GM12801 (cell line): ENCODE measurements around the gene ARHGAP44.

Experiments used
- TF ChIP-seq, protein P1 (sequence below): IDR thresholded peaks from one replicate; pipeline ENCODE4 v1.5.1; 2011; ENCODE audit warnings: control low read depth; ENCODE audit not compliant: insufficient read length; ENCODE audit errors: extremely low read depth

Gene ARHGAP44

DNA sequence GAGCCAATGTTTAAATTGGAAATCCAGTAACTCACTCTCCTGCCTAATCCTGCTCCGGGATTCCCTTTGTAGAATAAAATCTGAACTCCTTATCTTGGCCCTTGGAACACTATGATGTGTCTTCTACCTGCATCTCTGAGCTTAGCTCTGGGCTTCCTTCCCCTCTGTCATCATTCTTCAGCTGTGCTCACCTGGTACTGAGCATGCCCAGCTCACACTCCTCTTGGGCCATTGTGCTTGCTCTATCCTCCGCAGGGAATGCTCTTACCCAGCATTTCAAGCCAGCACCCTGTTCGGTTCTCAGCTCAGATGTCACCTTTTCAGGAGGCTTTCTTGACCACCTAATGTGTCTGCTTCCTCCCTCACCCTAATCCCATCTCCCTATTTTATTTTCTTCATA, 112.7 kb downstream of the ARHGAP44 start:
- TF ChIP-seq, protein P1, sequence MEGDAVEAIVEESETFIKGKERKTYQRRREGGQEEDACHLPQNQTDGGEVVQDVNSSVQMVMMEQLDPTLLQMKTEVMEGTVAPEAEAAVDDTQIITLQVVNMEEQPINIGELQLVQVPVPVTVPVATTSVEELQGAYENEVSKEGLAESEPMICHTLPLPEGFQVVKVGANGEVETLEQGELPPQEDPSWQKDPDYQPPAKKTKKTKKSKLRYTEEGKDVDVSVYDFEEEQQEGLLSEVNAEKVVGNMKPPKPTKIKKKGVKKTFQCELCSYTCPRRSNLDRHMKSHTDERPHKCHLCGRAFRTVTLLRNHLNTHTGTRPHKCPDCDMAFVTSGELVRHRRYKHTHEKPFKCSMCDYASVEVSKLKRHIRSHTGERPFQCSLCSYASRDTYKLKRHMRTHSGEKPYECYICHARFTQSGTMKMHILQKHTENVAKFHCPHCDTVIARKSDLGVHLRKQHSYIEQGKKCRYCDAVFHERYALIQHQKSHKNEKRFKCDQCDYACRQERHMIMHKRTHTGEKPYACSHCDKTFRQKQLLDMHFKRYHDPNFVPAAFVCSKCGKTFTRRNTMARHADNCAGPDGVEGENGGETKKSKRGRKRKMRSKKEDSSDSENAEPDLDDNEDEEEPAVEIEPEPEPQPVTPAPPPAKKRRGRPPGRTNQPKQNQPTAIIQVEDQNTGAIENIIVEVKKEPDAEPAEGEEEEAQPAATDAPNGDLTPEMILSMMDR: no peak

DNA sequence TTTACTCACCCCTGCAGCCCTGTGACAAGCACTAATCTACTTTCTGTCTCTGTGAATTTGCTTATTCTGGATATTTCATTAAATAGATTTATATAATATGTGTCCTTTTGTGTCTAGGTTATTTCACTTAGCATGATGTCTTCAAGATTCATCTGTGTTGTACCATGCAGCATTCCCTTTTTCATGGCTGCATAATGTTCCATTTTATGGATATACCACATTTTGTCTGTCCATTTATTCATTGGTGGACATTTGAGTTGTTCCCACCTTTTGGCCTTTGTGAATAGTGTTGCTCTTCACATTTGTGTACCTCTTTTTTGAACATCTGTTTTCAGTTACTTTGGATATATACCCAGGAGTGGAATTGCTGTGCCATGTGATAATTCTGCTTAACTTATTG, 118.2 kb downstream of the ARHGAP44 start:
- TF ChIP-seq, protein P1: no peak

GRCh38 chr17:12909046-12909445, 119.7 kb downstream of the ARHGAP44 start:
- TF ChIP-seq, protein P1: no peak

DNA sequence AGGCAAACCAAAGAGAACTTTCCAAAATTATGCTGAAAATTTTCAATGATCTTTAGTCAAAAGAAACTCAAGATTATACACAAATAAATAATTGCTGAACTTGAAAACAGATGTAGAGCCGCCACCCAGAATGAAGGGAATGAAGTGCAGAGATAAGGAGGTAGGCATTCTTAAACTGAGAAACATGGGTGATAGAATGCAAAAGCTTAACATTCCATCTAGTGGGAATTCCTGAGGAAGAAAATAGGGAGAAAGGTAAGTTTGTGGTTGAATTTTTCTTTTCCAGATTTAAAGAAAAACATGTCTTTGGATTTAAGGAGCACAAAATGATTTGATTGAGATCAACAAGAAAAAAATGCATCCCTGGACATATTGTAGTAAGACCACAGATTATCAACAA, 120.2 kb downstream of the ARHGAP44 start:
- TF ChIP-seq, protein P1: no peak

DNA sequence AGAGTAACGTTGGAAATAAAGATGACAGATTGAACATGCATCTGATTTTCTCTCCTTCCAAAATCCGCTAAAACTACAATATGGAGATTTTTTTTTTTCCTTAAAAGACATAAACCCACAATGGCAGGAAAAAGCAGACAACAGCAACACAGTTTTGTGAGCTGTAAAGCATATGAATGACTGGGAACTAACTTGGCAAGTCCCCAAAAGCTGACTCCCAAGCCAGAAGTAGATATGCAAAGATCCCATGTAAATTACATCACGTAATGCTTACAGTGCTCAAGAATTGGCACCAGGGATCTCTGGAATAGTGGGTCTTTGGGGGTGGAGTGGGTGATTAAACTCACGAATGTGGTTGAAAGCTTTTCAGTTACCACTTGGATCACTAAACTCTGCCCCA, 121.9 kb downstream of the ARHGAP44 start:
- TF ChIP-seq, protein P1: no peak

DNA sequence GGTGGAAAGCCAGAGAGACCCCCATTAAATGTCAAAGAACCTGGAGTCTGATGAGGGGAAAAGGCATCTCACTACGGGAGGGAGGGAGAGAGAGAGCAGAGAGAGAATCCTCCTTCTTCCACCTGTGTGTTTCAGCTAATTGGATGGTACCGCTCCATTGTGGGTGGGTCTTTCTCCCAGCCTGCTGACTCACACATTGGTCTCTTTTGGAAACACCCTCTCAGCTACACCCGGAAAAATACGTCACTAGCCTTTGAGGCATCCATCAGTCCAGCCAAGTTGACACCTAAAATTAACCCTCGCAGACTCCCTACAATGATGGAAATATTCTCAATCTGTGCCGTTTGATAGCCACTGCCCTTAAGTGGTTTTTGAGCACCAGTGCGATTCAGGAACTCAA, 128.1 kb downstream of the ARHGAP44 start:
- TF ChIP-seq, protein P1: no peak

GRCh38 chr17:12918142-12918541, 128.8 kb downstream of the ARHGAP44 start:
- TF ChIP-seq, protein P1: no peak

DNA sequence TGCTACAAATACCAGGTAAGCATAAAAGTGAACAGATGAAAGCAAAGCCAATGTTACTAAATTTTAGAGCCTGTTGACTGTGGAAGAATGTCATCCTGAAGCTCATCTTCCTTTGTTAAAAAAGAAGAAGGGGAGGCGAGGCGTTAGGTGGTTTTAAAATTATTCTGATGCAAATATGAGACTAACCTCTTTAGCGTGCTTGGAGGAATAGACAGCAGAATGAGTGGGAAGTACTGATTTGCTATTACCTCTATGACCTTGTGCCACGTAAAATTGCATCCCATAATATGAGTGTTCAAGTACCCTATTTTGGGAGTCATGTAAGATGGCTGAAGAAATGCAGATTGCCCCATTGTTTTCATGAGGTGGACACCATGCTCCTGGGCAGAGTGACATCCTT, 132.8 kb downstream of the ARHGAP44 start:
- TF ChIP-seq, protein P1: no peak
